PFSK-1 (cell line): Measurements from ENCODE around the gene MAGI2.

Experiments
- POLR2AphosphoS5 ChIP-seq: IDR thresholded peaks from 2 replicates; pipeline ENCODE4 v1.6.1; 2012; ENCODE audit warnings: low read depth, mild to moderate bottlenecking, control low read depth, low read length, moderate library complexity
- REST ChIP-seq, 2 experiments: IDR thresholded peaks; 2 replicates each; pipeline versions ENCODE4 v1.6.1 to v1.8.0; 2011 to 2012; ENCODE audit warnings: low read depth in 2 of 2, low read length in 2 of 2, control low read depth in 1 of 2, inconsistent platforms in 1 of 2, mild to moderate bottlenecking in 1 of 2, moderate library complexity in 1 of 2; ENCODE audit not compliant: insufficient read depth in 1 of 2
- SIN3A ChIP-seq: IDR thresholded peaks from 2 replicates; pipeline ENCODE4 v1.6.1; 2012; ENCODE audit warnings: mild to moderate bottlenecking, low read length, moderate library complexity, borderline replicate concordance; ENCODE audit not compliant: insufficient read depth
- TAF1 ChIP-seq: IDR thresholded peaks from 2 replicates; pipeline ENCODE4 v1.6.1; 2012; ENCODE audit warnings: low read length, control low read depth, borderline replicate concordance; ENCODE audit not compliant: insufficient read depth

DNA sequence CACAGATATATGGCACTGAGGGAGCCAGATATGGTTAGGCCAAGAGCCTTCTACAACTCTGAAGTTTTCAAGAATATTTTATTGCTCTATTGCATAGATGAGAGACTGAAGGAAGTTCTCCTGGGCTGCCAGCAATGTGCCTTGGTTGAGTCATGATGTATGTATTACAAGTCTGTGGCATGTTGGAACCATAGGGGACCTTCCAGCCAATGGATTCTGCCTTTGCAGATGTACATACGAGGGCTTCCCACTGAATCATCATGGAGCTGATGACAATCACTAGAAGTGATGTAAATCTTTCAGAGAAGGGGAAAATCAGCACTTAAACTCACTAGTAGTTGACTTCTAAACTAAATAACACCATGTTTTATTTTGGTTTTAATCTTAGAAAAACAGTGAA is 1235.4 kb downstream of the MAGI2 start:
- no peak for TF ChIP-seq POLR2AphosphoS5
- TF ChIP-seq REST (IDR thresholded peaks at IDR 0.05; ENCODE audit: insufficient read depth in 1 of 2, low read depth in 2 of 2, low read length in 2 of 2), result no peak
- TF ChIP-seq TAF1, result no peak
- no peak for TF ChIP-seq SIN3A
